HG03064 (cell line): ENCODE results near the gene TTC27.
"Not testable (repeated sequence)": the region's sequence is repeated elsewhere in the genome, so short reads cannot be mapped to it uniquely, and the experiment has no call there.

ENCODE experiments used
- ATAC-seq: cut with Tn5 transposase; IDR thresholded peaks from one replicate; pipeline ENCODE4 v1.9.1; 2021; ENCODE audit warnings: low read depth; ENCODE audit not compliant: unreplicated experiment

TTC27 gene

DNA sequence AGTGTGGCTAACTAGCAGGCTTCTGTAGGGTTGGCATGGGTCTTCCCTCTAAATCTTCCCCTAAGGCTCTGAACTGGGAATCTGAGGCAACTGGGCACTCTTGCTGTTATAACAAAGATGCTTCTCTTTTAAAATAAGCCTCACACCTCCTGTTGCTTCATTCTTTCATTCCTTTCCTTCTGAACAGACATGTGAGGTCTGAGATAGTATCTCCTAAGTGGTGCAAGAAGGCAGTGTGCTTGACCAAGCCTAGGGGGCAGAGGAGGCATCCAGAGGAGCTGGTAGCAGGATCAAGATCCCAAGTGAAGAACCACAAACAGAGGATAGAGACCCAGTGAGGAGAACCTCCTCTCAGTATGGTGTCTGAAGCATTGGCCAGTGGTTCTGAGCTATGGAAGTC is 90.9 kb downstream of the TTC27 start:
- ATAC-seq = no peak

- ATAC-seq = no peak
These were observed 91.6 kb downstream of the TTC27 start for GRCh38 chr2:32719430-32719829.

DNA sequence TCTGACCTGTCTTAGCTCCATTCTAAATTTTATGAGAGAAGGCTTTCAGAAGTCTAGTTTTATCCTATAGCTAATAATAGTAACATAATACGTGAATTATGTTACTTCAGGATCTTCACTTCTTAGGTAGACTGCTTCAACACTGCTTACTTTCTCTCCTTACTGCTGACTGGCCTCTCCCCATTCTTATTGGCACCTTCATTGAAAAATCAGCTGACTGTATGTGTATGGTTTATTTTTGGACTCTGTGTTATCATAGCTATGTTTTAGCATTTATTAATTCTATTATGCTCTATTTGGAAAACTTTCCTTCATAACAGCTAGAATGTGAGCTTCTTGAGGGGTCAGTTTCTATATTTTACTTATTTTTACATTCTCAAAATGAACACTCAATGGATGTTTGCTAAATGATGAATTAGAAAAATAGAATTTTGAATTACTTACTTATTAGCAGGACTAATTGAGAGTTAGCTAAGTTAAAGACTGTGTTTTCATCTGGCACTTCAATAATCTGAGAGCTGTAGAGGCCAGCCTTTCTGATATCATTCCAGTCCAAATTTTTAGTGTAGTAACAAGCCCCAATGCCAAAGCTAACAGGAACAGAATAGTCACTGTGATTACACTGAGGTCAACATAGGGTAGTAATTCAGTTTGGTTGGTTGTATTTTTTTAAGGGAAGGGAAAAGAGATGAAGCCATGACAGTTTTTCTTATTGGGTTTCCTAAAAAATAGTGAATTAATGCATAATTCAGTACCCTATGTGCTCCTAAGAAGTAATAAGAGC is 92.3 kb downstream of the TTC27 start:
- ATAC-seq = no peak

GRCh38 chr2:32720771-32721170 is 92.9 kb downstream of the TTC27 start:
- ATAC-seq = no peak

DNA sequence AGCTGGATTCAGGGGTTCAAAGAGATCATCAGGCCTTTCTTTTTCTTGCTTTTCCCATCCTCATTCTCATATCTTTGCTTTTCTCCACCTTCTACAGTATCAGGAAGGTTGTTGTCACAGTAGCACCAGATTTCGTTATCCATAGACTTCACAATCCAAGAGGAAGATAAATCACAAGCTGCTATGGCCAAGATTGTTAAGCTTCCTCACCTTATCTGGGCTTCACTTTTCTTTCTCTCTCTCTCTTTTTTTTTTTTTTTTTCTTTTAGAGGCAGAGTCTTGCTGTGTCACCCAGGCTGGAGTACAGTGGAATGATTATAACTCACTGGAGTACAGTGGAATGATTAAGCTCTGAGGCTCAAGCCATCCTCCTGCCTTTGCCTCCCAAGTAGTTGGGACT is 93.5 kb downstream of the TTC27 start:
- ATAC-seq = no peak

GRCh38 chr2:32723467-32724079 is 95.7 kb downstream of the TTC27 start:
- ATAC-seq = no peak

DNA sequence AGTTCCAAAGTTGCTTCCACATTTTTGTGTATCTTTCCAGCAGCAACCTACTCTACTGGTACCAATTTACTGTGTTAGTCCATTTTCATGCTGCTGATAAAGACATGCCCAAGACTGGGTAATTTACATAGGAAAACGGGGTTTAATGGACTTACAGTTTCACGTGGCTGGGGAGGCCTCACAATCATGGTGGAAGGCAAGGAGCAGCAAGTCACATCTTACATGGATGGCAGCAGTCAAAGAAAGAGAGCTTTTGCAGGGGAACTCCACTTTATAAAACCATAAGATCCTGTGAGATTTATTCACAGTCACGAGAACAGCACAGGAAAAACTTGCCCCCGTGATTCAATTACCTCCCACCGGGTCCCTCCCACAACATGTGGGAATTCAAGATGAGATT is 98.8 kb downstream of the TTC27 start:
- ATAC-seq = not testable (repeated sequence)

- no peak for ATAC-seq
These were observed 99.3 kb downstream of the TTC27 start for GRCh38 chr2:32727157-32727556.

DNA sequence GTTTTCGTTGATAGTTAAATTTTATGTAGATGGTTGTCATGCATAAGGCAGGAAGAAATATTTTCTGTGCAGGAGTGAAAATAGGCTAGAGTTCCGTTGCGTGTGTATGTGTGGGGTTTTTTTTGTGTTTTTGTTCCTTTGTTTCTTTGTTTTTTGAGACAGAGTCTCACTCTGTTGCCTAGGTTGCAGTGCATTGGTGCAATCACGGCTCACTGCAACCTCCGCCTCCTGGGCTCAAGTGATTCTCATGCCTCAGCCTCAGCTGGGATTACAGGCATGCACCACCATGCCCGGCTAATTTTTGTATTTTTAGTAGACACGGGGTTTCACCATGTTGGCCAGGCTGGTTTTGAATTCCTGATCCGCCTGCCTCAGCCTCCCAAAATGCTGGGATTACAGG is 103.1 kb downstream of the TTC27 start:
- not testable (repeated sequence) for ATAC-seq

DNA sequence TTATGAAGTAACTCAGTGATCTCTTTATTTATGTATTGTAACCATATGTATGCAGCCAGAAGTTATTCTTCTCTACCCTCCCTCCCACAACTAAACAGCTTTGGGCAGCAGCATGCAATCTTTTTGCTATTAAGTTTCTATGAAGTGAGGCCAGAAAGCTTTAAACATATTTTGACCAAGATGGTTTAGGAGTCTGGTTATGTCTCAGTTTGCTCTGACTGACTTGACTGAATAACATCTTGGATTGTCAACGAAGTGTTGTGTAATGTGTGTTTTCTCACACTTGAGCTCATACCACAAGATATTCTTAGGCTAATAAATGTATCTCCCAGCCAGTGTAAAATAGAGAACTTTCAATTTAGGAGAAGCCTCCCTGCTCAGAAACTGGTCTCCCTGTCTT is 104.3 kb downstream of the TTC27 start:
- no peak for ATAC-seq

- no peak for ATAC-seq
These were observed 105.1 kb downstream of the TTC27 start for GRCh38 chr2:32732912-32733472.

- no peak for ATAC-seq
These were observed 107.5 kb downstream of the TTC27 start for GRCh38 chr2:32735348-32735747.

GRCh38 chr2:32738939-32739338 is 111.1 kb downstream of the TTC27 start:
- ATAC-seq = no peak

- no peak for ATAC-seq
These were observed 111.8 kb downstream of the TTC27 start for GRCh38 chr2:32739664-32740063.

GRCh38 chr2:32741575-32741974 is 113.7 kb downstream of the TTC27 start:
- ATAC-seq = no peak

- ATAC-seq = no peak
These were observed 114.5 kb downstream of the TTC27 start for GRCh38 chr2:32742376-32742775.

DNA sequence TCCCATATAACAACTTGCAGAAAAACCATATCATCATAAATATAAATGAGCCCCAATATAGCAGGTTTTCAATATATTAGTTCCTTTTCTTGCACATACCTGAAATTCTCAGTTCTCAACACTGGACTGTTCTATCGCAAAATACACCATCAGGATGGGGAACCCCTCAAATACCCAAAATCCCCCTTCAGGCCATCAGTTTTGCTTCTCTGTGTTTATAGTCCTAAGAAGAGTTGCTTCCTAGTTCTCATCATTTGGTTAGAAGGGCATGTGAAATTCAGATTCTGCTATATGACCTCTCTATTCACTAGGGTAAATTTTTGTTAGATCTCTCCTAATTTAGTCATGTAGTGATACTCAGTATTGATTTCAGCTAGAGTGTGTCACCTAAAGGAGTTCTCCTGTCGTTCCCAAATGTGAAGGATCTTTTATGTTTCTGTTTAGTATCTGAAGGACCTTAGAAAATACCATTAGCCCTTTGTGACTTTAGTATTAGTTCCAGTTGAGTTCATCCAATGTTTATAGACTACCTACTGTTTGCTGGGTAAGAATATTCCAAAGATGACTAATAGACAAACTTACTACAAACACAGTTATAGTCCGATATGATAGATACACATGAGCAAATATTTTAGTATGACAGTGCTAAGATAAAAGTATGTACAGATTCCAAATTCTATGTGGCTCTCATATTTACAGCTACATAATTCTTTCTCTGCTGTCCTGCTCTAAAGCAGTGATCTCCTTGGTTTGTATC is 115.8 kb downstream of the TTC27 start:
- no peak for ATAC-seq

DNA sequence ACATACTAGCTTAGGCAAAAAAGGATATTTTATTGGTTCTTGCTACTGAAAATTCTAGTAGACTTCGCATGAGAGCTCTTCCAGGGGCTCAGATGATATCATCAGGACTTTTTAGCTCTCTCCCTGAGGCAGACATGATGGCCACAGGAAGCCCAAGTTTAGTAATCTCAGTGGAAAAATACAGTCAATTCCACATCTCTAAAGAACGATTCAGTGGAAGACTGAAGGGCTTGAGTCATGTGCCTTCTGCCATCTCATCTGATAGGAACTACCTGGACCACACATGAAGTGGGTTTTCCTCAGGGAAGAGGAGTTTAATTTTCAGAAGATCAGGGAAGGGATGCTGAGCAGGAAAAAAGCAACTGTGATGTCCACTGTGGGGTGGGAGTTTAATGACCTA is 117.3 kb downstream of the TTC27 start:
- no peak for ATAC-seq

DNA sequence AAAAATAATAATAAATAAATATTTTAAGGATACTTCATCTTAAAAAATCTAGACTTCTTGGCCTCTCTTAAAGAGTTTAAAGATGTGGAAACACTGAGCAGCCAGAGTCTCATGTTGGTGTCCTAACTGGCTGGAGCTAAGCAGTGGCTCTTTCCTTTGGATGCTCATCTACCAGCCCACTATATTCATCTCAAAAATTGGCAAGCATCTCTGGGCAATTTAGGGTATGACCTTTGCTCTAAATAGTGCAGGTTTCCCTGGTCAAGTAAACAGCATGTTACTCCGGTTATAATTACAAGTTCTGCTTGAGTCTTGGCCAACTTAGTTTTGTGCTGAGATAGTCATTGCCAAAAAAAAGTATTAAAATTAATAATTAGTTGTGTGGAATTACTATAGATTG is 117.8 kb downstream of the TTC27 start:
- ATAC-seq = no peak

- no peak for ATAC-seq
These were observed 118.8 kb downstream of the TTC27 start for GRCh38 chr2:32746669-32747068.

DNA sequence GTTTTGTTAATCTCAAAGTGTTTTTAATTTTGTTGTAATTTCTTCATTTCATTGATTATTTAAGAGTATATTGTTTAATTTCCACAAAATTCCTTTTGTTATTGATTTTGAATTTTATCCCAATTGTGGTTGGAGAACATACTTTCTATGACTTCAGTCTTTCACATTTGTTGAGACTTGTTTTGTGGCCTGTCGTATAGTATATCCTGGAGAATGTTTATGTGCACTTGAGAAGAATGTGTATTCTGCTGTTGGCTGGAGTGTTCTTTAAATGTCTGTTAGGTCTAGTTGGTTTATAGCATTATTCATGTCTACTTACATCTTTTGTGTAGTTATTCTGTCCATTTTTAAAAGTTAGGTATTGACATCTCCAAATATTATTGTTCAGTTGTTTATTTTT is 120.3 kb downstream of the TTC27 start:
- no peak for ATAC-seq
